Dedifferentiated amniotic fluid mesenchymal stem cell (primary cell): ENCODE data around the gene BCAS1.
"Not testable (repeated sequence)": the region's sequence is repeated elsewhere in the genome, so short reads cannot be mapped to it uniquely, and the experiment has no call there.

ENCODE experiments used
- DNase-seq: peaks from one replicate; pipeline ENCODE4 v3.0.0-alpha.2; 2016; ENCODE audit errors: extremely low spot score

The BCAS1 gene

DNA sequence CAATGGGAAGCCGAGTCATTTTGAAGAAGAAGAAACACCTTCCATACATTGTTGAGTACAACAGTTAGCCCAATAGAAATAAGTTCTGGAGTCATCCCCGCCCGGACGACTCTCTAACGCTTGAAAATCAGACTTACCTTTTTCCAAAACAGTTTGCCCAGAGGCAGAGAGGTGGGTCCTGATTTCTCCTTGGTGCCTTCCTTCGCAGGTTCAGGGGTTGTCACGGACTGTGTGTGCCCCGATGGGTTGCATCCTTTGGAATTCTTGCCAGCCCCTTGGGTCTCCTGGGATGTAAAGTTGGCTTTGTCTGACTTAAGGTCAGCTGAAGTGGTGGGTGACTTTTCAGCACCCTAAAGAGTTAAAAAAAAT lies 85.3 kb downstream of the BCAS1 start:
- DNase-seq: no peak

DNA sequence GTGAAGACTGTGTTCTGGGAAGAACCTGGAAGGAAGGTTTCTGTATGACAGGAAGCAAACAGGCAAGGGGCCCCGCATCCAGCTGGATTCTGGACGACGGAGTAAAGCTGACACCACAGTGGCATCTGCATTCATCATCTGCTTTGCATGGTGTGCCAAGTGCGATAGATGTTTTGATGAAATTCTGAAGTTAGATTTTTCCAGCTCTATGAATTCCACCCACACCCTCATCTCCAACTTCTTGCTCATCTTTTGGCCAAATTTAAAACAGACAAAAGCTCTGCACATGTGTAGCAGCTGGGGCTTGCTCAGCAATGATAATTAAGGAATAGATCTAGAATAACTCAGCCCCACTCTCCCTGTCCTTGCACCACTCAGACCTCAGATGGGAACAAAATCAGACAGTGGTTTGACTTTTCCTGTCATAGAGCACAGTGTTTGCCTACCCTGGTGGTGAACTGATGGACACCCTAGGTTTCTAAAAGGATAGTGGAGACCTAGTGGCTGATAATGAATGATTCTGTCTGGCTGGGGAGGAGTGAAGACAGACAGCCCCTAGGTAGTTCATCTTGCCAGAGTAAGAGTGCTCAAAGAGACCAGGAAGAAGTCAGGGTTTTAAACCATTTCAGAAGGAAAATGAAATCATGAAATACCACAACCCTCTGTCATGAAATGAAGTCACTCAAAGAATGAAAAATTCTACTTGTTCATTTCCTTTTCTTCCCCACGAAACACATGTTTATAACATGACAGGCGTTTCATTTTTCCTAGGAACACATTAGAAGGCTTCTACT lies 85.8 kb downstream of the BCAS1 start:
- no peak for DNase-seq

DNA sequence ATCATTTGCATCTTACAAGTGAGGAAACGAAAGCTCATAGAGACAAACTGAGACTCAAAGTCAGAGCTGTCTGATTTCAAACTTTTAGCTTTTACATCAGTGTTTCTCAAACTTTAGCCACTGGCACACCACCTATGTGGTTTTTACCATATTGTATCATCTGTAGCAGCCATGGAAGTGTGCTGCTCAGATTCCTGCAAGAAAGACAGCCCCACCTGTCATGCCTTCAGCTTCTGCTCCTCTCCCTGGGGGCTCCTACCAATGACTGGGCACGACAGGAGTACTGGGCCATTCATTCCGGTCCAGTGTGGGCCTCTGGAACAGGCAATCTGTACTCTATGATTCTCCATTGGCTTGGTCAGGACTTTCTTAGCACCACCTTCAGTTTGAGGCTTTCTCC lies 87.0 kb downstream of the BCAS1 start:
- DNase-seq: no peak

DNA sequence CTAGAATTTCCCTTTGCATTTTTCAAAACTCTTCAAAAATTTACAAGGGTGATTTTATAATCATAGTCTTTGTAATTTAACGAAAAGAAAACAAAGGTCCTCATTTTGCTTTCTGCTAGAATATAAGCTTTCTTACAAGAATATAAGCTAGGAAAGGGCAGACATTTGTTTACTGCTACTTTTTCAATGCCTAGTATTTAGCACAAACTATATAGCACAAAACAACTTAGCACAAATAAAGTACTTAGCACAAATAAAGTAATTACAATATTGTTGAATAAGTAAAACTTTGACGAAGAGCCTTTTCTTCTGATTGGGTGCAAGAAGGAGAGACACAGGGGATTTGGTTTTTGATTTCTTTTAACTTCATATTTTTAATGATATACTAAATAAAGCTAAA lies 87.8 kb downstream of the BCAS1 start:
- DNase-seq: no peak

DNA sequence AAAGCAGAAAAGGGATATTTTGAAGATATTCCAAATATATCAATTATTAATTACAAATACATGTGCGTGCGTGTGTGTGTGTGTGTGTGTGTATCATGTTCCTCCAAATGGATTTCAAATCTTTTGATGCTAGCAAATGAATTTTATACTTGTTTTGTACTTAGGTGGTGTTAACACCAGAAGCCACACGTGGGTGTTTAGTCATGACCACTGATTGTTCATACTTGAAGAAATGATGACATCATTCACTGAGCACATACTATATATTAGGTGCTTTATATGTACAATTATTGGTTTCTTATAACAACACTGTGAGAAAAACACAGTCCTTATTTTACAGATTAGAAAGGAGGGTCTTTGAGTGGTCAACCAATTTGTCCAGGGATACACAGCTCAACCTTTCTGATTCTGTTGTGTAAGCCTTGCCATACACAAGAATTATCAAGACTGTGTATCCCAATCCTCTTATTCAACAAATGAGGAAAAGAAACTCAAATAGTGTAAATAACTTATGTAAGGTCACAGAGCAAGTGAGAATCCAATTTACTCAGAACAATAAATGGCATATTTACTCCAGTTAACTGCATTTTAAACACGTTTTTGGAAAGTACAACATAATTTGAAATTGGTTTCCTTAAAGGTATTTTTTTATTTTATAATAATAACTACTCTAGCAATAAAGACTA lies 88.5 kb downstream of the BCAS1 start:
- DNase-seq: no peak

DNA sequence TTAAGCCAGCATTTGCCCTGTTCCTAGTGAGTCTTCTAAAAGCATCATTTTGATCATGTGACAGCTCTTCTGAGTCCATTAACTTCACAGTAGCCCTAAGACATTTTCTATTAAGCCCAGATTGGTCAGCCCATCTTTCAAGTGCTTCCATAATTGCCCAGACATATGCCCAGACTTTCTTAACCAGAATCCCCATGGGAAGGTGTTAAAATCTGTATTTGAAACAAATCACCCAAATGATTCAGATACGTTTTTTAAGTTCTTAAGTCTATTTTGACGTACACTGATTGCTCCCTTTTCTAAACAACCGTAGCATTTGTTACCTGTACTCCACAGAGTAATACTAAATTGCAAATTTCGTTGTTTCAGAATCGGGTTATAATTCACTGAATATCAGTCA lies 89.3 kb downstream of the BCAS1 start:
- no peak for DNase-seq

DNA sequence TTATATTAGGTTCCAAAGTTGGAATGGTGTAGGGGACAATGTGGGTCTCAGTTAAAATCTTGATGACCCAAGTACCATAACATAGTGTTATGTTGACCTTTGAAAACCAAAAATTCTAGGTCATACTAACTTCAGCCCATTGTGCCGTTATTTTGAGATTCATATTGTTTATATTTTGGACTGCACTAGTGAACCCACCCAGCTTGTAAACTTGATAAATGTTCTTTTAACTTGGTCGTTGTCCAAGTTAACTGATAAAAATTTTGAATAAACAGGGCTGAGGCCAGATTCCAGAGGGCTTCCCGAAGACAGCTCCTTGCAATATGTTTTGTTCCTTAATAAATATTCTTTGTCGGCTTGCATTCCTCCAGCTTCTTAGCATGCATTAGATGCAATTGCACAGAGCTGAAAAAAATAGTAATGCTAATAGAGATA lies 90.3 kb downstream of the BCAS1 start:
- DNase-seq: no peak

DNA sequence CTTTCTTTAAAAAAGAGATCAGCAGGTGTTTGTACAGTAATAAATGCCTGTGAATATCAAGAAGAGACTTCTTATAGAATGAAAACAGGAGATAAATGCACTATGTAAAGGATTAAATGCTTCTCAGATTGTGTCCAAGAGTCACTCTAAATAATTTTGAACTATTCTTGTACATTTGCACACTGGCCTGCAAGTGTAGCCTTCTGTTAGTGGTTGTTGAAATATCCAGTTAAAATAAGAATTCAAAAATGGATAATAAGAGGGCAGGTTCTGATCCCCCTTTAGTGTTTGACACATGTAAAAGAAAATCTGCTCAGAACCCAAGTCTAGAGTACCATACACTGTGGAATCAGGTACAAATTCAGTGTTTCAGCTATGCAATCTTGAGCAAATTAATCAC lies 91.9 kb downstream of the BCAS1 start:
- DNase-seq: no peak

DNA sequence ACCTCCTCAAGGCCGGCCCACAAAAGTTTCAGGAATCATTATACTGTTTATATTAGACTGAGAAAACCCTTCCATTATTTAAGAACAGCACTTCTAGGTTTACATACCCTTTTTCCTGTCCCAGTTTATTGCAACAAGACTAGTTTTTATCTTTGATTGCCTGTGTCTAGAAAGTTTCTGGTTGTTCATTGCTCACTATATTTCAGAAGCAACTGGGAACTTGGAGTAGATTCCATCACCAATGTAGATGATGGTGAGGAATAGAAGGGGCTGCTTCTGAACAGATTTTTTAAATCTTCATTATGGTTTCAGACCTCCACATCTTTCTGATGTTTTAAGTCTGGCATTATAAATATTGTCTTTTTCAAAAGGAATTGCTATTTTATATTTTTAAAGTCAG lies 93.0 kb downstream of the BCAS1 start:
- DNase-seq: no peak

DNA sequence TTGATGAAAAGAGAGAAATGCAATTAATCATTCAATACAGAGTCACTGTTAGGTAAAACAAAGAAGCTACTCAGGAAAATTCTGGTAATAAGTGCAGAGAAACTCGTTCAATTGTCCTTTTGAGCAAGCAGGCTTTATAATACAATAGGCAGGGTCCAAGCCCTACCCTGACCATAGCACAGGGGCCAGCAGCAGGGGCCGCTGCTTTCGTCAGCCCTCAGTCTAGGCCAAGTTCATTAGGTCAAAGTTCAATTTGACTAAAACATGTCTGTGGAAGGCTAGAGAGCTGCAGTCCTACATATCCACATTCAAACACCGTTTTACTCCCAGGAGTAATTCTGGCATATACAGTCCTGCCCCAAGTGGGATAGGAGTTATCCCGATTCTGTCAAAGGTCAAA lies 94.6 kb downstream of the BCAS1 start:
- DNase-seq: no peak

DNA sequence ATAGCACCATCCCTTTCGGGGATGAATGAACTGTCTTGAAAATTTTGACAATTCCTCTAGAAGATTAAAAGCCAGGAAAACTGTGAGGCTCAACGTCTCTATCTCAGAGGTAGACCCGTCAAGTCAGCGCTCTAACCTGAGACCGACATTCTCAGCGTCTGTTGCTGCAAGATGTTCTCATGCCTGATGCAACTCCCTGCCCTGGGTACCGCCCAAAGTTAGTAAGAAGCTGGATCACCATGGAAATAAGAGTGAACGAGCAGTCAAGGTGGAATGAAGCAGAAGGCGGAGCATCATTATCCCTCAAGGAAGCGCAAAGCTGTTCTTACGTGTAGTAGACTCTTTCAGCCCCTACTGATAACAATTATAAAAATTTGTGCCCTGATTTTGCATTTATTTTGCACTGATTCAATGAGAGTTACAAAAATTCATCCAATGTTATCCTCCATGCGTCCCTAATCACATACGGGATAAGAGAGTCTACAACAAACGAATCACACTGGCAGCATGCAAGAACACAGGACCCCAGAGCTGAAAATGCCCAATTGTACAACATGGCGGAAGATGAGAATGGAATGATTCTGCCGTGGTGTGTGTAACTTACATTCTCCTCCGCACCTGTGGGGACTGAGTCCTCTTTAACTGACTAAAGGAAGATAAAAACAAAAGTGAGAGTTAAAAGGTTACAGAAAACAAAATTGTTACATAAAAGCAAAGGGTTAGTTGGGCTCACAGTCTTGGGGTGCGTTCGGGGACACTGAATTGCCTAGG lies 95.4 kb downstream of the BCAS1 start:
- no peak for DNase-seq

DNA sequence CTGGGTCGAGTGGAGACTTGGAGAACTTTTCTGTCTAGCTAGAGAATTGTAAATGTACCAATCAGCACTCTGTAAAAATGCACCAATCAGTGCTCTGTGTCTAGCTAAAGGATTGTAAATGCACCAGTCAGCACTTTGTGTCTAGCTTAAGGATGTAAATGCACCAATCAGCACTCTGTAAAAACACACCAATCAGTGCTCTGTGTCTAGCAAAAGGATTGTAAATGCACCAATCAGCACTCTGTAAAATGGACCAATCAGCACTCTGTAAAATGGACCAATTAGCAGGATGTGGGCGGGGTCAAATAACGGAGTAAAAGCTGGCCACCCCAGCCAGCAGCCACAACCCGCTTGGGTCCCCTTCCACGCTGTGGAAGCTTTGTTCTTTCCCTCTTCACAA lies 96.5 kb downstream of the BCAS1 start:
- not testable (repeated sequence) for DNase-seq

DNA sequence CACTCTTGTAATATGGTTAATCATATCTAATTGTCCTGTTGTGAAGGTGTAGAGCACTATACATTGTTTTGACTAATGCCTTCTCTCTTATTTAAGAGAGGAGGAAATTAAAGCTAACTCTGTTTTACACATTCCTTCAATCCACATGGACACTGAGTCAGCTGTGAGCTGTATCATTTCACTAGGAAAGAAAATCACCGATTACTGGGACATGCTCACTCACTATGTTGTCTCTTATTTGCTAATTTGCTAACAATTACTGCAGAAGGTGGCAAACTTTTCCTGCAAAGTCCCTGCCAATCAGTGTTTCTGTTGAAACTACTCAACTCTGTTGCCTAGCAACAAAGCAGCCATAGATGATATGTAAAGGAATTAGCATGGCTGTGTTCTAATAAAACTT lies 98.2 kb downstream of the BCAS1 start:
- no peak for DNase-seq

DNA sequence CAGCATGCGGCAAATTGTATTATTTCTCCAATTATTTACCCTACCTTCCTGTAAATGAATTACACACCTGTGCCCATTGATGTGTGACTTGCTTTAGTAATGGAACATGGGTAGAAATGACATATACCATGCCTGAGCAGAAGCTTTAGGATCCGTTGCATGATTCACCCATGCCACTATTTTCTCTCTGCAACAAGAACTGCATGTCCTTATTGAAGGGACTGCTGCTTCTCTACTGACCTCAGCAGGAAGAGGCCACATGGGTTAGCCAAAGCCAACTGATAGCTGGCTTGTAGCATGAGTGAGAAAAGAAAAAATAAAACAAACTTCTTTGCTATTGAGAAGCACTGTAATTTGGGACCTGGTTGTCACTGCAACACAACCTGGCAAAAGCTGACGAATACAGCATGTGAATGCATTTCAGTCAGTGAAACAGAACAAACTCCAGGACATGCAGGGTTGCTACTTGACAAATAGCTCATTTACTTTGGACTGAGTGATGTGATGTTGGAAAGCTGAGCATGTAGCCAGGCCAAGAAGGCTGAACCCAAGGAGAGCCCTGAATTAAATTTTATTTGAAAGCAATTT lies 99.2 kb downstream of the BCAS1 start:
- DNase-seq: no peak

DNA sequence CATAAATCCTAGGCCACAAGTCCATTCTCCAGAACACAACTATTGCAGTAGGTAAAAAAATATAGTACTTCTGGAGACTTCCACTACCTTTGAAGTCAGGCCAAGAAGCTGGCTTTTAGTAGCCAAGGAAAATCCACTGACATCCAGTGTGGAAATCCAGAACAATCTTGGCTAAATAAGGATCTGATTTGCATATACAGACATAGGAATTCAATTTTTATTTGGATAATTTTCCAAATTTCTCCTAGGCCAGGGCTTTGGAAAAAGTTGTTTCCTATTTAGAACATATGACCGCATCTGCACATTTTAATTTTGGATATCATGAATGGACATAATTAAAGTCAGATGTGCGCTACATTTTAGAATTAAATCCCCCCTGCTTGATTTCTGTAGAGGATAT lies 100.2 kb downstream of the BCAS1 start:
- no peak for DNase-seq

DNA sequence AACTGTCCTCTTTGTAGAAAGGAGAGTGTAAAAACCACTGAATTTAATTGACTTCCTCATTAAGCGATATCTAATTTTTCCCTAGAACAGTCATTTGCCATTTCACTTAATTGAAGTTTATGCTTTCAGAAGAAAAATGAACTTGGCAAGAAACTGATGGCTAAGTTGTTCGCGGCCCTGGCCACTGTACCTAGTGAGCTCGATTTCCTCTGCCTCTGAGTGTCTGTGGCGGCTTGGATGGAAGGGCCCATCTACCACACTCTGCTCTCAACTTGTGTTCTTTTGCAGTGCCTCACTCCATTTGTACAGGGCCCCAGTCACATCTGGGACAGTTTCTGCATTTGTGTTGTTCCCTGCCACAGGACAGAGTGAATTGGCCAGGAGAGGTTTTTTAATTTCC lies 102.9 kb downstream of the BCAS1 start:
- no peak for DNase-seq

DNA sequence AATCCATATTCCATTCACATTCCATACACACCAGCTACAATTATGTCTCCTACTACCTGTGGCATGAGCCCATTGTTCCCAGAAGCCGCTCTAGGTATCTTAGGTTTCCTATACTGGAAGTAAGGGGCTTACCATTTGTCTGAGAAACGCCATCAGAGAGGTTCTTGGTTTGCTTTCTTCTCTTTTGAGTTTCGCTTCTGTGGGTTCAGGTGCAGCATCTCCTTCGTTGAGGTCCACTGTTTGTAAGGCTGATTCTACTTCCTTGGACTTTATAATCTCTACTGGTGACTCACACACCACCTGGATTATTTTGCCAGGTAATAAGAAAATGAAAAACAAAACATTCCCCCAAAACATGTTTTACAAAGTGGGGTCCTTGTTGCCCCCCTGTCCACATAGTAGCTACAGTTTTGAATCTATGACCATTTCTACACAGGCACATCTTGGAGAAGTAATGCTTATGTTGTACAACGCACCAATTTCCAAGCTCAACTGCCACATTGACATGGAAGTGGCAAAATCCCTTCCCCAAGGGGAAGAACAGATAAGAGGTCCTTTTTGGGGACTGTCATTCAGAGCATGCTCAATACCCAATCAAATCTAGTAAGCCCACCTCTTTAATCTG lies 103.5 kb downstream of the BCAS1 start:
- DNase-seq: no peak

DNA sequence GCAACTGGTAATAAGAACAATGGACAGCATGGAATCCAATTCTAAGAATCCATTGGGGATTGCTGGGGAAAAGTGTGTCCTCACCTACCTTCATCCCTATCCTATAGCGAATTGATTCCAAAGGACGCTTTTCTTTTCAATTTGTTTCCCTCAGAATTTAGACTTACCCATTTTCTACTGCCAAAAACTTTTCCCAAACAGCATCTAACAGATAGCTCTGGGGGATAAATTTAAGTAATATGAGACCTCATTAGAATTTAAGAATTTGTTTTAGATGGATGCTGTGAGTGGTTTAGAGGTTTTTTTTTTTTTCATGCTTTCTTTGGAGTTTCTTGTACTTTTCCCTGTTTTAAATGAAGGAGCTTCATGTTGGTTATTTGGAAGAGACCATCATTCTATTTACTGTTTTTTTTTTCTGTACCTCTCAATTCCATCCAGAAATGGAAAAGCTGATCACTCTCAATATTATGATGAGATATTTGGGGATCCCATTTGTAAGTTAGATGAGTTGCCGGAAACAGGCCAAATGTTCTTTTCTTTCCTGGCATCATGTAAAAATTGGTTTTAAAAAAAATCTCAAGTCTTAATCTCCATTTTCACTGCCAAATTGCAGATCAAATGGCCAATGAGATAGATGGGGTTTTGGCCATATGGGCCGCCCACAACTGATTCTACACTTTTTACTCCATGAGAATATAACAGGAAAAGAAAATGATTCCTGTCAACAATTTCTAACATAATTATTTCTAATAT lies 105.7 kb downstream of the BCAS1 start:
- DNase-seq: no peak

DNA sequence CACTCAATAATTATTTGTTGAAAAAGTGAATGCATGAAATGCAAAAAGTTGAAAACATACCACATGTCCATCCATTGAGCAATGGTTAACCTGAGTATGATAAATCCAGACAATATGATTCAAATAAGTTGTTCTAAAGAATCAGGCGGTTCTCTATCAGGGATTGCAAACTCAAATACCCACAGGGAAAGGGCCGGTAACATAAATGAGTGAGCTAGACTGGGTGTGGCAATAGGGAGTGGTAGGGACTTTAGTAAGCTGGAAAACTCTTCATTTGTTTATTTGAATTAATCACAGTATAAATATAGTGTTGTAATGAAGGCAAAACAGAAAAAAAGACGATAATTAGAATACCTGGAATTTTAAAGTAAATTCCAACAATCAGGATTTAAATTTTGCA lies 106.3 kb downstream of the BCAS1 start:
- no peak for DNase-seq

DNA sequence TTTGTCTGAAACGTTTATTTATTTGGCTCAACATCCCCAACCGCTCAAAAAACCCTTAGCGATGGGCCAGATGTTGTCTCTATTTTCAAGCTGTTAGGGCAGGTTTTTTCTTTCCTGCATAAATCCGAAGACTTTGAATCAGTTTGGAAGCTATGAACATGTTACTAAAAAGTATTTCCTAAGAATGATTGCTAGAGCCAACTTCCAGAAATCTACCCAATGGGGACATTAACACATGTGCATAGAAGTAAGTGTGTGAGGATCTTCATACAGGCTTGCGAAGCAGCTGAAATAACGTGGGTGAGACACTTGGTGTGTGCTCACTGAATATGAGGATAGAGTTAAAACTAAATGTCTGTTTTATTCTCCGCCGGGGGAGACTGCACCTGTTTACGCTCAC lies 106.8 kb downstream of the BCAS1 start:
- DNase-seq: no peak

DNA sequence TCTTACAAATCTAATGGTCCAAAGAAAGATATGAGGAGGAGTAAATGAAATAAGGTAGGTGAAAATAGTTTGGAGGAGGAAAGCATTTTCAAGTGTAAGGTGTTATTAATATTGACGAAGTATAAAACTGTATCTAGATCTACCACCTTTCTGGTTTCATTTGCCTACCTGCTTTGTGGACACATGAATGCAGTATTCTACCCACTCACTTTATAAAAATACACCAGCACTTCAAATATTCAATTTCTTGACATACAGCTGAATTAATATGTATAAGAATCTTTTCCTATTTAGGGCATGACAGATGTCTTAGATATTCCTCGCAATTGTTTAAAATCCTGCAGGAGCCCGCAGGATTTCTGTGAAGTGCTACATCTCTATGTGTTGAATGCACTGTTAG lies 108.0 kb downstream of the BCAS1 start:
- DNase-seq: no peak
